GM12892 (cell line): Measurements from ENCODE around the gene TEKTIP1.
"Not testable (repeated sequence)": the region's sequence is repeated elsewhere in the genome, so short reads cannot be mapped to it uniquely, and the experiment has no call there.

ENCODE experiments used
- POLR2A ChIP-seq: IDR thresholded peaks from 2 replicates; pipeline ENCODE4 v1.6.1; 2011; ENCODE audit warnings: low read depth, low read length, control low read depth
- POLR2AphosphoS5 ChIP-seq: IDR thresholded peaks from 2 replicates; pipeline ENCODE4 v1.6.1; 2011; ENCODE audit warnings: low read depth, low read length, control low read depth
- TAF1 ChIP-seq: IDR thresholded peaks from 2 replicates; pipeline ENCODE4 v1.6.1; 2011; ENCODE audit warnings: low read depth, mild to moderate bottlenecking, control low read depth, low read length, borderline replicate concordance

DNA sequence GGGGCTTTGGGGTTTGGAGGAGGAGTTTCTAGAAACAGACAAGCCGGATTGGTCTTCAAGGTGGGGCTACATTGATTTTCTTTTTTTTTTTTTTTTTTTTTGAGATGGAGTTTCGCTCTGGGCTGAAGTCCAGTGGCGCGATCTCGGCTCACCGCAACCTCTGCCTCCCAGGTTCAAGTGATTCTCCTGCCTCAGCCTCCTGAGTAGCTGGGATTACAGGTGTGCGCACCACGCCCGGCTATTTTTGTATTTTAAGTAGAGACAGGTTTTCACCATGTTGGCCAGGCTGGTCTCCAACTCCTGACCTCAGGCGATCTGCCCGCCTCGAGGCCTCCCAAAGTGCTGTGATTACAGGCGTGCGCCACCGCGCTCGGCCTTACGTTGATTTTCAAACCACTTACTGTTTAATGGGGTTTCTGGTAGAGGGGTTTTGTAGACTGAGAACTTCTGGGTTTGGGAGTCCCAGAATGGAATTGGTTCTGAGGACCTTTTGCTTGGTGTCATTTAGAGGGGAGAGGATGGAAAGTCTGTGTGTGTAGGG is 30.8 kb upstream of the TEKTIP1 start:
- TF ChIP-seq POLR2A, POLR2AphosphoS5, TAF1: not testable (repeated sequence)
